Putamen (tissue), 1 donor: ENCODE data around the gene MRPL53.
"Not testable (repeated sequence)": the region's sequence is repeated elsewhere in the genome, so short reads cannot be mapped to it uniquely, and the experiment has no call there.

Experiments
- DNase-seq: peaks from one replicate; pipeline ENCODE4 v3.0.0-alpha.2; 2016; ENCODE audit warnings: low spot score

The MRPL53 gene

GRCh38 chr2:74481961-74482800 lies 9.7 kb upstream of the MRPL53 start:
- DNase-seq: no peak

- no peak for DNase-seq
Observed at GRCh38 chr2:74481431-74481830, 9.0 kb upstream of the MRPL53 start.

GRCh38 chr2:74474899-74475298 lies 2.4 kb upstream of the MRPL53 start:
- DNase-seq: no peak

DNA sequence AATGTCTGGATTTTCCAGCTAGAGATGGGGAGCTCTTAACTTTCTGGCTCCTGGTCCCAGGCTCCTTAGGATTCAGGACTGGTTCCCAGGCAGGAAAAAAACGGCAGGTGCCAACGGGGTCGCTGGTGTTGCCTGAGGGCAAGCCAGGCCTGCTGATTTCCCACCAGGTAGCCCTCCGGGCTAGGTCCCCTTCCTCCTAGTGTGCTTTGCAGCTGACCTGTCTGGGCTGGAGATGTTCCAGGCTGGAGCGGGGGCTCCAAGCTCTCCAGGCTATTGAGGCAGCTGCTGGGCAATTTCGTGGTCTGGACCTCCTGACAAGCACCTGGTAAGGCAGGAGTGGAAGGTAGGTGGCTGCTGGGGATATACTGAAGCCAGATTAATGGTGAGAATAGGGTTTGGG lies 2.0 kb upstream of the MRPL53 start:
- DNase-seq: no peak

- no peak for DNase-seq
Observed at GRCh38 chr2:74472945-74473258, 422 bp upstream of the MRPL53 start.

DNA sequence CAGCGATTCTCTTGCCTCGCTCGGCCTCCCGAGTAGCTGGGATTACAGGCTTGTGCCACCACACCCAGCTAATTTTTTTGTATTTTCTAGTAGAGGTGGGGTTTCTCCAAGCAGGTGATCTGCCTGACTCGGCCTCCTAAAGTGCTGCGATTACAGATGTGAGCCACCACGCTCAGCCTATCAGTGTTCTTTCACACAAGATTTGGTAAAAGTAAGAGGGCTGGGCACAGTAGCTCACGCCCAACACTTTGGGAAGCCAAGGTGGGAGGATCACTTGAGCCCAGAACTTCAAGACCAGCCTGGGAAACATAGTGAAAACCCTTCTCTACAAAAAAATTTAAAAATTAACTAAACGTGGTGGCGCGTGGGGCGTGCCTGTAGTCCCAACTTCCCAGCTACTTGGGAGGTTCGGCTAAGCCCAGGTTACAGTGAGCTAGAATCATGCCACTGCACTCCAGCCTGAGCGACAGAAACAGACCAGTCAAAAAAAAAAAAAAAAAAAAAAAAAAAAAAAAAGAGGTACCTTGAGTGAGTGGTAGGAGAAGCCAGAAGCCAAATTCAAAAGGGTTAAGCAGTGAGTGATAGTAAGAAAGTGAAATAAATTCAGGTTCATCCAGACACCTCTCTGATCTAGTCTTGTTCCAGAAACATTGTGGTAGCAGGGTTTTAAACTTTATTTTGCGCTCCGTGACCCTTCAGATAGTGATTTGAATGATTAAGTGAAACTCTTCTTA lies 981 bp downstream of the MRPL53 start:
- DNase-seq: no peak

DNA sequence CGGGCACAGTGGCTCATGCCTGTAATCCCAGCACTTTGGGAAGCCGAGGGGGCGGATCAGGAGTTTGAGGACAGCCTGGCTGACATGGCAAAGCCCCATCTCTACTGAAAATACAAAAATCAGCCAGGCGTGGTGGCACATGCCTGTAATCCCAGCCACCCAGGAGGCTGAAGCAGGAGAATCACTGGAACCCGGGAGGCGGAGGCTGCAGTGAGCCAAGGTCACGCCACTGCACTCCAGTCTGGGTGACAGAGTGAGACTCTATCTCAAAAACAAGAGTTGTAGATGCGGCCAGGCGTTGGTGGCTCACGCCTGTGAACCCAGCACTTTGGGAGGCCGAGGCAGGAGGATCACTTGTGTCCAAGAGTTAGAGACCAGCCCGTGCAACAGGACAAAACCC lies 1.7 kb downstream of the MRPL53 start:
- DNase-seq: not testable (repeated sequence)

DNA sequence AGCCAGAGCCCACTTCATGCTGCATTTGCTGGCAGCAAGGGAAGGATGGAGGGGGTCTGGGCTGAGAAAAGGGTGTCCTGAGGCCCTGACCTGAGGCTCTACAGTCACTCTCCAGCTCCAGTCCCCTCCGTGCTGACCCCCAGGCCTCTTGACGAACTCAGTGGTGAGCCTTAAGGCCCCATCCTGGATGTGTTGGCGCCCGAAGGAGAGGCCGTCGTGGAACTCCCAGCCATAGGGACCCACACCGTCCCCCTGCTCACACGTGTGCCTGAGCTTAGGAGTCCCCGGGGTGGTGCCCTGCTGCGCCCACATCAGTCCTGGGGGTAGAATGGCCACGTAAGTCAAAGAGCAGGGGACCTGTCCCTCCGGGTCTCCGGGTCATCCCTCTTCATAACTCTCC lies 8.1 kb downstream of the MRPL53 start:
- no peak for DNase-seq

- no peak for DNase-seq
Observed at GRCh38 chr2:74462786-74463105, 9.7 kb downstream of the MRPL53 start.

DNA sequence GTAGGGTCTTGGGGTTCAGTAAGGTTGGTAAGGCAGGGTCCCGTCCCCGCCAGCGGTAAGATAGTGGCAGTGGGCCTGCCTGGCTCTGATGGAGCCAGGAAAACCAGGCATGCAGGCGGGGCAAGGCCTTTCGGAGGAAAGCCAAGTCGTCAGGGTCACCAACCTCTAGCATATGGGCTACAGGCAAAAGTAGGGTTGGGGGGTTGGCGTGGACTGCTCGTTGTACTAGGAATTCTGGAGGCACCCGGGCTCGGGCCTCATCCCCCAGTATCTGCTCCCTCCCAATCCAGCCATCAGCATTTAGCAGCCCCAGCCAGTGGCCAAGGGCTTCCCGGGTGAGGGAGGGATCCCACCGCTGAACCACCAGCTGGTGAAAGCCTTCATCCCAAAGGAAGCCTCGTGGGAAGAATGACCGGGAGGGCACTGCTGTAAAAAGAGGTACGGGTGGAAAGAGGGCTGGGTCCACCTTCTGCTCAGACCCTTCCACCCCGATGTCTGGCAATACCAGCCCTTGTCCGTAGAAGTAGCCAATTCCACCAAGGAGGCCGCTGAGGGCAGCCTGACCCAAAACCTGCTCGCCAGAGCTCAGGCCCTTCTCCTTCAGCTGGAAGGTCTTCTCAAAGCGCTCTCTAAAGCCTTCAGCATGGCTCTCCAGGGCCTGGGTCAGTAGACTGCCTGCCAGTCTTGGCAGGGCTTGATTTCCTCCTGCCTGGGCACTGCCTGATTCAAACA lies 10.3 kb downstream of the MRPL53 start:
- no peak for DNase-seq

GRCh38 chr2:74461187-74462053 lies 11.1 kb downstream of the MRPL53 start:
- DNase-seq: no peak

DNA sequence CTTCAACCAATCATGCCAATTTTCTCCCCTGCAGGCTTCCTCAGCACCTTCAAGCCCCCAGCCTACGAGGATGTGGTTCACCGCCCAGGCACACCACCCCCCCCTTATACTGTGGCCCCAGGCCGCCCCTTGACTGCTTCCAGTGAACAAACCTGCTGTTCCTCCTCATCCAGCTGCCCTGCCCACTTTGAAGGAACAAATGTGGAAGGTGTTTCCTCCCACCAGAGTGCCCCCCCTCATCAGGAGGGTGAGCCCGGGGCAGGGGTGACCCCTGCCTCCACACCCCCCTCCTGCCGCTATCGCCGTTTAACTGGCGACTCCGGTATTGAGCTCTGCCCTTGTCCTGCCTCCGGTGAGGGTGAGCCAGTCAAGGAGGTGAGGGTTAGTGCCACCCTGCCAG lies 12.3 kb downstream of the MRPL53 start:
- not testable (repeated sequence) for DNase-seq

GRCh38 chr2:74459503-74460118 lies 12.9 kb downstream of the MRPL53 start:
- not testable (repeated sequence) for DNase-seq

DNA sequence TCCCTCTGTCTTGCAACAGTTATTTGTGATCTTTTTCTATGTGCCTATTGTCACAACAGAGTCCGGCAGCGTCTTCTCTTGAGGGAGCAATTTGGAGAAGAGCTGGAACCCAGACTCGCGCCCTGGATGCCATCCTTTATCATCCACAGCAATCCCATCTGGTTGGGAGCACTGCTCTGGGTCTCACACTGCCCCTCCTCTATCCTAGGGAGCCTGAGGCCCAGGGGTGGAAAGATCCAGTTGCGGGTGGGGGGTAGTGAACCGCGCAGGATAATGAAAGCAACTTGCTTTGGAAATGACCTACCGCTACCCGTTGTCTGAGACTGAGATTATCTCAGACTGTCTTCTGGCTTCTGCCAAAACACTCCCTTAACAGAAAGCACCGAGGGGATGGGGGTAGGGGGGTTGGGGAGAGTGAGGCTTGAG lies 13.5 kb downstream of the MRPL53 start:
- no peak for DNase-seq

- peak; percentile 100 for DNase-seq
Observed at GRCh38 chr2:74458132-74458937, 14.1 kb downstream of the MRPL53 start, which contains the start of gene WBP1. WBP1 (plus strand) TSS chr2:74458438; CDS start chr2:74458603, 165 bp downstream.

GRCh38 chr2:74457549-74458131 lies 14.8 kb downstream of the MRPL53 start:
- no peak for DNase-seq

DNA sequence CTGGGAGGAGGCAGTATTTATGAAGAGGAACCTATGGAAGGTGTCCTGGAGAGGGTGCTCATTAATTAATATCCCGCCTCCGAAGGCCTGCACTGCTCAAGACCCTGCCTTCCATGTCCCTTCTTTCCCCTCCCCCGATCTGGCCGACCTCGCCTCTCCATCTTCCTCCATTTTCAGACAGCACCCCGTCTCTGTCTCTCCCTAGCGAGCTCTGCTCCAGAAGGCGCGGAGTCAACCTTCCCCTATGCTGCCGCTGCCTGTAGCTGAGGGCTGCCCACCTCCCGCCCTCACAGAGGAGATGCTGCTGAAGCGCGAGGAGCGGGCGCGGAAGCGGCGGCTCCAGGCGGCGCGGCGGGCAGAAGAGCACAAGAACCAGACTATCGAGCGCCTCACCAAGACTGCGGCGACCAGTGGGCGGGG lies 15.3 kb downstream of the MRPL53 start:
- peak; percentile 57 for DNase-seq

DNA sequence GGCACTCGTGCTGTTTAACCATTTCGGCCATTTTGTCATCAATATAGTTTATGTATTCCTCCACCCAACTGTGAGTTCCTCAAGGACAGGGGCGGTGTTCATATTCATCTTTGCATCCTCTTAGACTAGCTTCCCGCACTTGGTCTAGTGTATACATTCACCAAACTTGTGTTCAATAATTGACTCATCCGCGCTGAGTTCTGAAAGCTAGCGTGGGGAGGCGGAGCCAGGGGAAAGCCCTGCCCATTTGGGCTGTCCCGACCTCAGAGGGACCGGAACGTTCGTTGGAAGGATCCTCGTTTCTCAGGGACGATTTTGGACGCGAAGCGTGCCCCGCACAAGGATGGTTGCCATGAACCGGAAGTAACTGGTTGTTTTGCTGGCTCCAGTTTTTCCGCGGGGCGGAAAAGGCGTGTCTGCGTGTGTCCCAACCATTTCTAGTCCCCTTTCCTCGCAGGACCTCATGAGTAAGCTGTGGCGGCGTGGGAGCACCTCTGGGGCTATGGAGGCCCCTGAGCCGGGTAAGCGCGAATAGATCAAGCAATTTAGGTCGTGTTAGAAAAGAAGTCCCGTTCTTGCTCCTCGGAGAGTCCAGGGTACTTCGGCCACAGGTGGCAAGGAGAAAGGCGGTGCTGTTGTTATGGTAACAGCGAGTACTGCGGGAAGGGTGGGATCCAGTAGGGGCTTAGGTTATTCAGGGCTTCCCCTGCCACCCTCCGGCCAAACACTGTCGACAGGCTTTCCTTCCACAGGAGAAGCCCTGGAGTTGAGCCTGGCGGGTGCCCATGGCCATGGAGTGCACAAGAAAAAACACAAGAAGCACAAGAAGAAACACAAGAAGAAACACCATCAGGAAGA lies 17.6 kb downstream of the MRPL53 start, which contains the start of gene INO80B:
TSS of gene INO80B (plus strand) at position 434 of the 858 bp plus-strand sequence. CDS start at position 464, 30 bp downstream.
- peak; percentile 98 for DNase-seq
